B cell (primary cell): ENCODE results near the gene TSEN34.

Experiments used
- CTCF ChIP-seq: fragments of 200-600 bp; IDR thresholded peaks from one replicate; pipeline ENCODE4 v1.8.0; 2022; ENCODE audit warnings: antibody characterized with exemption, mild to moderate bottlenecking
- EZH2 ChIP-seq: IDR thresholded peaks from 2 replicates; pipeline ENCODE4 v1.6.1; 2012; ENCODE audit warnings: borderline replicate concordance, low read depth, mild to moderate bottlenecking, moderate library complexity, low read length; ENCODE audit not compliant: insufficient read depth, poor library complexity, severe bottlenecking

DNA sequence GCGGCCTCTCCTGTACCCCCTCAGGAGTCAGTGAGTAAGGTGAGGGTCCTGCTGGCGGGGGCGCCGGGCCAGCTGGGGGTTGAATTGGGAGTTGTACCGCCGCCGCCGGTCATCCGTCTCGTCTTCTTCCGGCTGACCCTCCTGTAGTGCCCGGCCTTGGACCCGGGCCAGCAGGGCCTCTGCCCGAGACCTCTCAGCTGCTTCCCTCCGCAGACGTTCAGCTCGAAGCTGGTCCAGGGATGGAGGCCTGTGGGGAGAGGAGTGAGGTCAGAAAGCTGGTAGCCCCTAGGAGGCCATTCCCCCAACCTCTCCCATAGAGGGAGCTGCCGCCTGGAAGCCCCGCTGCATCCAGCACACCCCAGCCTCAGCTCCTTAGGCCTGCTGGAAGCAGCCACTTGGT lies 35.4 kb upstream of the TSEN34 start:
- TF ChIP-seq CTCF: no peak
- TF ChIP-seq EZH2: no peak
